Smooth muscle cell (in vitro differentiated cells): ENCODE results near the gene ARFGEF2. TPM values are rescaled to one million over a fixed set of nuclear protein-coding genes. Genes with fewer than 3 reads are reported as not detected.

Experiments
- DNase-seq: peaks from one replicate; lab custom pipeline; 2025; ENCODE audit not compliant: unreplicated experiment; lab: John Stamatoyannopoulos, UW
- H2AFZ ChIP-seq: fragments of 200-600 bp; sonication (generic); 2 replicates; pipeline ENCODE4 v1.6.0; 2016; ENCODE audit warnings: antibody characterized with exemption, low read depth, mild to moderate bottlenecking
- H3F3A ChIP-seq: fragments of 200-600 bp; sonication (generic); 2 replicates; pipeline ENCODE4 v1.6.0; 2017; ENCODE audit warnings: antibody characterized with exemption, low read depth
- H3K27ac ChIP-seq: fragments of 200-600 bp; sonication (generic); 2 replicates; pipeline ENCODE4 v1.5.1; 2016; ENCODE audit warnings: low read depth, mild to moderate bottlenecking
- H3K27me3 ChIP-seq: fragments of 200-600 bp; sonication (generic); 2 replicates; pipeline ENCODE4 v1.6.1; 2016; ENCODE audit warnings: low read depth, mild to moderate bottlenecking
- H3K36me3 ChIP-seq: fragments of 200-600 bp; sonication (generic); 2 replicates; pipeline ENCODE4 v1.5.1; 2016; ENCODE audit warnings: low read depth
- H3K4me1 ChIP-seq: fragments of 200-600 bp; sonication (generic); 2 replicates; pipeline ENCODE4 v1.5.1; 2016; ENCODE audit warnings: low read depth
- H3K4me2 ChIP-seq: fragments of 200-600 bp; sonication (generic); 2 replicates; pipeline ENCODE4 v1.6.0; 2016; ENCODE audit warnings: mild to moderate bottlenecking
- H3K4me3 ChIP-seq: fragments of 200-600 bp; sonication (generic); 2 replicates; pipeline ENCODE4 v1.5.1; 2016; ENCODE audit warnings: mild to moderate bottlenecking
- H3K79me2 ChIP-seq: fragments of 200-600 bp; sonication (generic); 2 replicates; pipeline ENCODE4 v1.6.0; 2016; ENCODE audit warnings: low read depth, mild to moderate bottlenecking
- H3K9ac ChIP-seq: fragments of 200-600 bp; sonication (generic); 2 replicates; pipeline ENCODE4 v1.6.0; 2016; ENCODE audit warnings: low read depth
- H3K9me3 ChIP-seq: fragments of 200-600 bp; sonication (generic); replicated peaks from 2 replicates; pipeline ENCODE4 v1.5.1; 2016; ENCODE audit warnings: low read depth
- H4K20me1 ChIP-seq: fragments of 200-600 bp; sonication (generic); 2 replicates; pipeline ENCODE4 v1.6.0; 2016; ENCODE audit warnings: low read depth
- WGBS: methylation state at CpG from one replicate; pipeline ENCODE4 v1.1.7; 2016; ENCODE audit warnings: low lambda C conversion rate; 5-methylcytosine and 5-hydroxymethylcytosine counted together
- polyA plus RNA-seq: library from polyadenylated mRNA; unstranded; fragments of >200 nt; fragmentation: Nextera tagmentation; extraction: Ambion mirVana; gene quantifications from 2 replicates; pipeline ENCODE4 v1.2.1, GENCODE V29; 2016
- total RNA-seq: library from RNA; depleted of rRNA; stranded (reverse); fragments of >200 nt; gene quantifications from 2 replicates; pipeline ENCODE4 v1.2.3, GENCODE V29; 2014
- TF ChIP-seq, protein P1 (sequence below): fragments of 200-600 bp; sonication (generic); IDR thresholded peaks from 2 replicates; pipeline ENCODE4 v1.5.1; 2017; ENCODE audit warnings: borderline replicate concordance, mild to moderate bottlenecking, antibody characterized with exemption; ENCODE audit not compliant: insufficient read depth, poor library complexity, severe bottlenecking

The ARFGEF2 gene
- total and polyA plus RNA-seq, 2 experiments from 2014 or later: 6.5 to 29.6 TPM

DNA sequence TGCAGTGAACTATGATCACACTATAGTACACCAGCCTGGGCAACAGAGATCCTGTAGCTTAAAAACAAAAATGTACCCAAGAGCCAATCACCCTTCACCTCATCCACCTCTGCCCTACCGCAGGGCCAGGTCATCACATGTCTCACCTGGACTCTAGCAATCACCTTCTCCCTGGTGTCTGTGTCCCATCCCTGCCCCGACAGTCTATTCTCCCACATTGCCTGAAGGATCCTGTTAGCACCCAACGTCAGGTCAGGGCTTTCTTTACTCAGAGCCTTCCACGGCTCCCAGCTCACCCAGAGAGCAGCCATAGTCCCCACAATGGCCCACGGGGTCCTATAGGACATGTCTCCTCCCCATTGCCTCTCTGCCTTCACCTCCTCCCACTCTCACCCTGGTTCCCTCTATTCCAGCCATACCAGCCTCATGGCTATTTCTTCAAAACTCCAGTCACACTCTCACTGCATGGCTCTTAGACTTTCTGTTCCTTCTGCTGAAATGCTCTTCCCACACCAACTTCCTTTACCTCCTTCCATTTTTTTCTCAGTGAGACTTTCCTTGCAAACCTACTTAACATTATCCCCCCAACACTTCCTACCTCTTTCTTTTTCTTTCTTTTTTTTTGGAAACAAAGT lies 22.5 kb upstream of the ARFGEF2 start:
- Histone ChIP-seq H3K79me2 (no peaks in the 10 kb centered on the region), H3K4me1 (no peaks in the 10 kb centered on the region), H3F3A (no peaks in the 10 kb centered on the region), H3K27me3 (no peaks in the 10 kb centered on the region), H3K9me3 (no peaks in the 10 kb centered on the region), H2AFZ (no peak overlapping the region), H3K36me3 (no peaks in the 10 kb centered on the region), H3K4me3 (no peak overlapping the region), H3K9ac (no peak overlapping the region), H3K27ac (no peak overlapping the region), H4K20me1 (no peaks in the 10 kb centered on the region), H3K4me2 (no peak overlapping the region)
- no peak for DNase-seq
- TF ChIP-seq, protein P1, sequence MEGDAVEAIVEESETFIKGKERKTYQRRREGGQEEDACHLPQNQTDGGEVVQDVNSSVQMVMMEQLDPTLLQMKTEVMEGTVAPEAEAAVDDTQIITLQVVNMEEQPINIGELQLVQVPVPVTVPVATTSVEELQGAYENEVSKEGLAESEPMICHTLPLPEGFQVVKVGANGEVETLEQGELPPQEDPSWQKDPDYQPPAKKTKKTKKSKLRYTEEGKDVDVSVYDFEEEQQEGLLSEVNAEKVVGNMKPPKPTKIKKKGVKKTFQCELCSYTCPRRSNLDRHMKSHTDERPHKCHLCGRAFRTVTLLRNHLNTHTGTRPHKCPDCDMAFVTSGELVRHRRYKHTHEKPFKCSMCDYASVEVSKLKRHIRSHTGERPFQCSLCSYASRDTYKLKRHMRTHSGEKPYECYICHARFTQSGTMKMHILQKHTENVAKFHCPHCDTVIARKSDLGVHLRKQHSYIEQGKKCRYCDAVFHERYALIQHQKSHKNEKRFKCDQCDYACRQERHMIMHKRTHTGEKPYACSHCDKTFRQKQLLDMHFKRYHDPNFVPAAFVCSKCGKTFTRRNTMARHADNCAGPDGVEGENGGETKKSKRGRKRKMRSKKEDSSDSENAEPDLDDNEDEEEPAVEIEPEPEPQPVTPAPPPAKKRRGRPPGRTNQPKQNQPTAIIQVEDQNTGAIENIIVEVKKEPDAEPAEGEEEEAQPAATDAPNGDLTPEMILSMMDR: no peak
- WGBS: 92% methylated on average over 5 of the region's 5 CpGs

DNA sequence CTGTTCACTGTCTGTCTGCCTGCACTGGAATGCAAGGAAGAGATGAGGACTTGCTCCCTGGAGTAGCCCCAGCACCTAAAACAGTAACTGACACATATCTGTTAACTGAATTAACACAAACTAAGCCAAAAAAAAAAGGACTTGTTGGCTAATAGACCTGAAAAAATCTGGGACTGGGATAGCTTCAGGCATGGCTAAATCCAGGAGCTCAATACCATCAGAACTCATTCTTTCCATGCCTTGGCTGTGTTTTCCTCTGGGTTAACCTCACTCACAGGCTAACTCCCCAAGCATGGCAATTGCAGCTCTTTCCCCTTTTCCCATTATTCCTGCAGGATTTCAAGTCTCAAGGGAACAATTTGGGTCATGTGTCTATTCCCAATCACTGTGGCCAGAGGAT lies 21.6 kb upstream of the ARFGEF2 start:
- H3K27me3 ChIP-seq: no peaks in the 10 kb centered on the region
- no peaks in the 10 kb centered on the region for H3K4me1 ChIP-seq
- no peak for DNase-seq
- H3K4me2 ChIP-seq: no peak overlapping the region
- H3K36me3 ChIP-seq: no peaks in the 10 kb centered on the region
- no peak overlapping the region for H3K9ac ChIP-seq
- no peaks in the 10 kb centered on the region for H3K9me3 ChIP-seq
- H3K27ac ChIP-seq: no peak overlapping the region
- no peaks in the 10 kb centered on the region for H3F3A ChIP-seq
- H4K20me1 ChIP-seq: no peaks in the 10 kb centered on the region
- H2AFZ ChIP-seq: no peak overlapping the region
- no peak overlapping the region for H3K4me3 ChIP-seq
- no peaks in the 10 kb centered on the region for H3K79me2 ChIP-seq
- TF ChIP-seq, protein P1: no peak

GRCh38 chr20:48901326-48901725 lies 20.2 kb upstream of the ARFGEF2 start:
- H3K4me2 ChIP-seq: no peak overlapping the region
- no peaks in the 10 kb centered on the region for H3K9me3 ChIP-seq
- H3F3A ChIP-seq: no peaks in the 10 kb centered on the region
- no peak overlapping the region for H3K27ac ChIP-seq
- no peaks in the 10 kb centered on the region for H3K27me3 ChIP-seq
- H3K4me1 ChIP-seq: no peaks in the 10 kb centered on the region
- H3K9ac ChIP-seq: no peak overlapping the region
- WGBS: over 99% methylated on average over 4 of the region's 4 CpGs
- H3K79me2 ChIP-seq: no peaks in the 10 kb centered on the region
- no peak overlapping the region for H2AFZ ChIP-seq
- H3K4me3 ChIP-seq: no peak overlapping the region
- no peaks in the 10 kb centered on the region for H3K36me3 ChIP-seq
- TF ChIP-seq, protein P1: no peak
- no peaks in the 10 kb centered on the region for H4K20me1 ChIP-seq
- DNase-seq: no peak

- Histone ChIP-seq H3K79me2 (no peaks in the 10 kb centered on the region), H3K4me3 (no peak overlapping the region), H3K27ac (no peak overlapping the region), H2AFZ (no peak overlapping the region), H3K27me3 (no peaks in the 10 kb centered on the region), H3K4me1 (no peaks in the 10 kb centered on the region), H3K9ac (no peak overlapping the region), H3K9me3 (no peaks in the 10 kb centered on the region), H4K20me1 (no peaks in the 10 kb centered on the region), H3K36me3 (no peaks in the 10 kb centered on the region), H3K4me2 (no peak overlapping the region), H3F3A (no peaks in the 10 kb centered on the region)
- no peak for DNase-seq
- TF ChIP-seq, protein P1: no peak
- WGBS: 97% methylated on average over 10 of the region's 10 CpGs
Observed at GRCh38 chr20:48903705-48904104, 17.8 kb upstream of the ARFGEF2 start.
